ENCODE measurements around the gene TMEM234. TPM values are rescaled to one million over a fixed set of nuclear protein-coding genes. Genes with fewer than 3 reads are reported as not detected.

The TMEM234 gene
- total RNA-seq, 1 experiment from 2014 or later, result 22.2 TPM

DNA sequence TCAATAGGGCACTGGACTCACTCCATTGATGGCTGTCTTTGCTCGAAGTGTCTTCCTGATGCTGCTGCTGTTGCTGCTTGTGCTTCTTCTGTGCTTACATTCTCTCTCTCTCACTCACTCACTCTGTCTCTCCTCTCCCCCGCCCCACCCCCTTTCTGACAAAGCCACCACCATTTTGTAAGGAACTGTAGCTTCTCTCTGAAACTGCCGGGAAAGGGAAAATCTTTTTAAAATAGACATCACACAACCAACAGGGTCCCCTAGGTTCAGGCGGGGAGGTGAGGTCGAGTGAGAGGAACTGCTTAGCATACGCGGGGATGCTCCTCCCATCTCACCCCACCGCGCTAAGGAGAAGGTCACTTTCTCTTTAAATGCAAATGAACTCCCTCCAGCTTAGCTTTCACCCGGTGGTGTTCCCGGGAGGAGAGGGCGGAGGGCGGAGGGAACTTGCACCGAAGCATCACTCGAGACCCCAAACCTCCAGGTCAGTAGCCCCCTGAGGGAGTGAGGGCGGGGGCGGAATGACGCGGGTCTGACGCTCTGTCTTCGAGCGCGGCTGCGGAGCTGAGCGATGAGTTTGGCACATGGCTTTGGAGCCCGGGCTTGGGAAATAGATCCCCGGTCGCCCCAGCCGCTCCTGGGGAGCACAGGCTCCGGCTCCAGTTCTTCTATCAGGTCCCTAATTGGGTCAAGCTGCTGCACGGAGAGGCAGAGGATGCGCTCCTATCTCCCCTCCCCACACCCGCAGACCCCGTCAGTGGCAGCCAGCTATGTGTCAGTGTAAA lies 21.7 kb downstream of the TMEM234 start, which contains the start of gene CCDC28B:
CCDC28B (plus strand) TSS at position 370 of the 785 bp plus-strand sequence. CDS start 1,341 bp downstream, outside the sequence.
- ChIA-PET CTCF (interaction anchor here (0.6 to 1.5 kb wide), 2 partner anchors 15 to 1017 kb away, joined by 3 to 4 read pairs; no protein-coding TSS in a partner anchor), POLR2A (interaction anchor here (0.6 to 2.5 kb wide), 7 partner anchors 9 to 251 kb away, joined by 3 to 9 read pairs (median 3); partner anchors contain the start of genes BSDC1 and DCDC2B)
- DNase-seq (ENCODE audit: unreplicated experiment), result peak; percentile 66
- H3K36me3 Mint-ChIP-seq (ENCODE audit: insufficient read depth, unreplicated experiment), result peaks cover 36% of the 10 kb centered on the region
- no peaks in the 10 kb centered on the region for H3K27me3 Mint-ChIP-seq (ENCODE audit: insufficient read depth, unreplicated experiment)
- peaks cover 12% of the 10 kb centered on the region for H3K4me1 Mint-ChIP-seq (ENCODE audit: insufficient read depth, unreplicated experiment)
- peak within 1 kb of the TSS; percentile 71 for H3K4me3 Mint-ChIP-seq (ENCODE audit: unreplicated experiment)
- TF ChIP-seq, protein P1, sequence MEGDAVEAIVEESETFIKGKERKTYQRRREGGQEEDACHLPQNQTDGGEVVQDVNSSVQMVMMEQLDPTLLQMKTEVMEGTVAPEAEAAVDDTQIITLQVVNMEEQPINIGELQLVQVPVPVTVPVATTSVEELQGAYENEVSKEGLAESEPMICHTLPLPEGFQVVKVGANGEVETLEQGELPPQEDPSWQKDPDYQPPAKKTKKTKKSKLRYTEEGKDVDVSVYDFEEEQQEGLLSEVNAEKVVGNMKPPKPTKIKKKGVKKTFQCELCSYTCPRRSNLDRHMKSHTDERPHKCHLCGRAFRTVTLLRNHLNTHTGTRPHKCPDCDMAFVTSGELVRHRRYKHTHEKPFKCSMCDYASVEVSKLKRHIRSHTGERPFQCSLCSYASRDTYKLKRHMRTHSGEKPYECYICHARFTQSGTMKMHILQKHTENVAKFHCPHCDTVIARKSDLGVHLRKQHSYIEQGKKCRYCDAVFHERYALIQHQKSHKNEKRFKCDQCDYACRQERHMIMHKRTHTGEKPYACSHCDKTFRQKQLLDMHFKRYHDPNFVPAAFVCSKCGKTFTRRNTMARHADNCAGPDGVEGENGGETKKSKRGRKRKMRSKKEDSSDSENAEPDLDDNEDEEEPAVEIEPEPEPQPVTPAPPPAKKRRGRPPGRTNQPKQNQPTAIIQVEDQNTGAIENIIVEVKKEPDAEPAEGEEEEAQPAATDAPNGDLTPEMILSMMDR (IDR thresholded peaks at IDR 0.05; ENCODE audit: unreplicated experiment), result no peak
- H3K27ac Mint-ChIP-seq (ENCODE audit: low read depth, unreplicated experiment), result peak within 1 kb of the TSS; percentile 27
- intact Hi-C loops (cut with micrococcal nuclease), result no loop called here
- no peaks in the 10 kb centered on the region for H3K9me3 Mint-ChIP-seq (ENCODE audit: unreplicated experiment)
- BruUV-seq (replicated peaks), result no TSS peak

DNA sequence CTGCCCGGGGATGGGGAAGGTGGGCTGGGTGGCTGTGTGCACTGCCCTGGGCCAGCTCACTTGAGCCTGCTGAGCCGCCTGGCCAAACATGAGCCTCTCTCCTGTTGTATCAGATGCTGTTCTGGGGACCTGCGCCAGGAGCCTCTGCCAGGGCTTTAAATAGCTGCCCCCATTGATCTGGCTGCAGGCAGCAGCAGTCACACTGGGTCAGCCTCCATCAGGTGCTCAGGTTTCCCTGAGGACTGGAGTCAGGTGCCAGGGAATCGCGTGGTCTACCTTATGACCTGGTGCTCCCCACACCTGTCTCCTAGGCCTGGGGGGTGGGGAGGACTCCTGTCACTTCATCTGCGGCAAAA lies 22.5 kb downstream of the TMEM234 start:
- H3K27me3 Mint-ChIP-seq (ENCODE audit: insufficient read depth, unreplicated experiment), result no peaks in the 10 kb centered on the region
- H3K4me1 Mint-ChIP-seq (ENCODE audit: insufficient read depth, unreplicated experiment), result peaks cover 12% of the 10 kb centered on the region
- ChIA-PET CTCF (interaction anchor here (1.5 kb wide), 1 partner anchor 15 kb away, joined by 4 read pairs; no protein-coding TSS in a partner anchor), POLR2A (interaction anchor here (2.5 kb wide), 1 partner anchor 18 kb away, joined by 9 read pairs; no protein-coding TSS in a partner anchor)
- peak overlapping the region; percentile 71 for H3K4me3 Mint-ChIP-seq (ENCODE audit: unreplicated experiment)
- TF ChIP-seq, protein P1 (IDR thresholded peaks at IDR 0.05; ENCODE audit: unreplicated experiment), result no peak
- BruUV-seq (replicated peaks), result no TSS peak
- intact Hi-C loops (cut with micrococcal nuclease), result no loop called here
- DNase-seq (ENCODE audit: unreplicated experiment), result no peak
- H3K27ac Mint-ChIP-seq (ENCODE audit: low read depth, unreplicated experiment), result peak overlapping the region; percentile 27
- peaks cover 36% of the 10 kb centered on the region for H3K36me3 Mint-ChIP-seq (ENCODE audit: insufficient read depth, unreplicated experiment)
- no peaks in the 10 kb centered on the region for H3K9me3 Mint-ChIP-seq (ENCODE audit: unreplicated experiment)

DNA sequence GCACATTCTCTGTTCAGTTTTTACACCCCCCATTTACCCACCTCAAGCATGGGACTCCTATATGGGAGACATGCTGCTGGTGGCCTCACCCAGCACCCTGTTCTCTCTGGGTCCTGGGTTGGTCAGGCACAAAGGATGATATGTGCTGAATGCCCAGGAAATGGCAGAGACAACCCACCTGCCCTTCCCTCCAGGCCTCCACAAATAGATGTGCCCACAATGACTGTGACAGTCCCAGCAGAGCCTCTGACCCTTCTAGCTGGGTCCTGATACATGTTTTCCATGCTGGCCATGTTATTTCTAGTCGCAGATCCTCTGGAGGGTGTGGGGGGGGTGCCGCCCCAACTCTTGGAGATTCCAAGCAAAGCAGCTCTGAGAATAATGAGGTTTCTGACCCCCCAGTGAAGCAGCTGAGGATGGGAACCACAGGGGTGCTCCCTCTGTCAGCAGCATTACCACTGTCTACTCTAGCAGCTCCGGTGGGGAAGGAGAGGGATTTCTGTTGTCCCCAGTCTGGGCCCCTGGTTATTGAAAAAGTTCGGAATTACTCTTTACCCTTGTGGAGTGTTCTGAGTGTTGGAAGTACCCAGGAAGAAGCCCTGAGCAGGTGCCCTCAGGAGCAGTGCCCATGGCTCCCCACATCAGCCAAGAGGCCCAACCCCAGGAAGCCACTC lies 23.0 kb downstream of the TMEM234 start:
- no peak overlapping the region for H3K27ac Mint-ChIP-seq (ENCODE audit: low read depth, unreplicated experiment)
- H3K4me1 Mint-ChIP-seq (ENCODE audit: insufficient read depth, unreplicated experiment), result peaks cover 12% of the 10 kb centered on the region
- TF ChIP-seq, protein P1 (IDR thresholded peaks at IDR 0.05; ENCODE audit: unreplicated experiment), result no peak
- ChIA-PET POLR2A (interaction anchor here (0.6 to 2.5 kb wide), 2 partner anchors 18 to 90 kb away, joined by 3 to 9 read pairs; no protein-coding TSS in a partner anchor), CTCF (interaction anchor here (3.3 kb wide), 1 partner anchor 16 kb away, joined by 11 read pairs; no protein-coding TSS in a partner anchor)
- no TSS peak for BruUV-seq (replicated peaks)
- H3K36me3 Mint-ChIP-seq (ENCODE audit: insufficient read depth, unreplicated experiment), result peaks cover 39% of the 10 kb centered on the region
- intact Hi-C loops (cut with micrococcal nuclease), result no loop called here
- no peak for DNase-seq (ENCODE audit: unreplicated experiment)
- H3K9me3 Mint-ChIP-seq (ENCODE audit: unreplicated experiment), result no peaks in the 10 kb centered on the region
- H3K4me3 Mint-ChIP-seq (ENCODE audit: unreplicated experiment), result peak overlapping the region; percentile 71
- H3K27me3 Mint-ChIP-seq (ENCODE audit: insufficient read depth, unreplicated experiment), result no peaks in the 10 kb centered on the region

All from MCF 10A (cell line).